Measurements from ENCODE around the gene KIAA1328.
"Not testable (repeated sequence)": the region's sequence is repeated elsewhere in the genome, so short reads cannot be mapped to it uniquely, and the experiment has no call there.

The KIAA1328 gene

GRCh38 chr18:36825526-36825925 lies 3.4 kb upstream of the KIAA1328 start:
- DNase-seq (ENCODE audit: low read depth, low spot score): no peak

- no peak for DNase-seq (ENCODE audit: low read depth, low spot score)
Measured at GRCh38 chr18:36826556-36826955, 2.4 kb upstream of the KIAA1328 start.

- DNase-seq (ENCODE audit: low read depth, low spot score): no peak
Measured at GRCh38 chr18:36828157-36828629, 734 bp upstream of the KIAA1328 start.

- no peak for DNase-seq (ENCODE audit: low read depth, low spot score)
Measured at GRCh38 chr18:36829362-36830157, 633 bp downstream of the KIAA1328 start.

GRCh38 chr18:36830158-36830495 lies 1.2 kb downstream of the KIAA1328 start:
- DNase-seq (ENCODE audit: low read depth, low spot score): no peak

- no peak for DNase-seq (ENCODE audit: low read depth, low spot score)
Measured at GRCh38 chr18:36831139-36831538, 2.2 kb downstream of the KIAA1328 start.

GRCh38 chr18:36833120-36833519 lies 4.2 kb downstream of the KIAA1328 start:
- no peak for DNase-seq (ENCODE audit: low read depth, low spot score)

- DNase-seq (ENCODE audit: low read depth, low spot score): no peak
Measured at GRCh38 chr18:36835927-36836326, 7.0 kb downstream of the KIAA1328 start.

- no peak for DNase-seq (ENCODE audit: low read depth, low spot score)
Measured at GRCh38 chr18:36839835-36840234, 10.9 kb downstream of the KIAA1328 start.

- no peak for DNase-seq (ENCODE audit: low read depth, low spot score)
Measured at GRCh38 chr18:36843199-36843598, 14.3 kb downstream of the KIAA1328 start.

GRCh38 chr18:36843784-36844183 lies 14.9 kb downstream of the KIAA1328 start:
- DNase-seq (ENCODE audit: low read depth, low spot score): no peak

- no peak for DNase-seq (ENCODE audit: low read depth, low spot score)
Measured at GRCh38 chr18:36848609-36849008, 19.7 kb downstream of the KIAA1328 start.

GRCh38 chr18:36849288-36850006 lies 20.5 kb downstream of the KIAA1328 start:
- DNase-seq (ENCODE audit: low read depth, low spot score): no peak

- DNase-seq (ENCODE audit: low read depth, low spot score): no peak
Measured at GRCh38 chr18:36850527-36851201, 21.7 kb downstream of the KIAA1328 start.

- no peak for DNase-seq (ENCODE audit: low read depth, low spot score)
Measured at GRCh38 chr18:36851202-36851590, 22.3 kb downstream of the KIAA1328 start.

- DNase-seq (ENCODE audit: low read depth, low spot score): no peak
Measured at GRCh38 chr18:36856815-36857214, 27.9 kb downstream of the KIAA1328 start.

GRCh38 chr18:36862182-36862581 lies 33.3 kb downstream of the KIAA1328 start:
- DNase-seq (ENCODE audit: low read depth, low spot score): no peak

GRCh38 chr18:36867056-36867455 lies 38.1 kb downstream of the KIAA1328 start:
- DNase-seq (ENCODE audit: low read depth, low spot score): no peak

GRCh38 chr18:36871801-36872200 lies 42.9 kb downstream of the KIAA1328 start:
- no peak for DNase-seq (ENCODE audit: low read depth, low spot score)

GRCh38 chr18:36872329-36872728 lies 43.4 kb downstream of the KIAA1328 start:
- no peak for DNase-seq (ENCODE audit: low read depth, low spot score)

- DNase-seq (ENCODE audit: low read depth, low spot score): not testable (repeated sequence)
Measured at GRCh38 chr18:36873826-36874225, 44.9 kb downstream of the KIAA1328 start.

- not testable (repeated sequence) for DNase-seq (ENCODE audit: low read depth, low spot score)
Measured at GRCh38 chr18:36879796-36880195, 50.9 kb downstream of the KIAA1328 start.

Measured in iPS DF 19.7 (cell line).